Measurements from ENCODE around the gene CACNA1C.

The CACNA1C gene

DNA sequence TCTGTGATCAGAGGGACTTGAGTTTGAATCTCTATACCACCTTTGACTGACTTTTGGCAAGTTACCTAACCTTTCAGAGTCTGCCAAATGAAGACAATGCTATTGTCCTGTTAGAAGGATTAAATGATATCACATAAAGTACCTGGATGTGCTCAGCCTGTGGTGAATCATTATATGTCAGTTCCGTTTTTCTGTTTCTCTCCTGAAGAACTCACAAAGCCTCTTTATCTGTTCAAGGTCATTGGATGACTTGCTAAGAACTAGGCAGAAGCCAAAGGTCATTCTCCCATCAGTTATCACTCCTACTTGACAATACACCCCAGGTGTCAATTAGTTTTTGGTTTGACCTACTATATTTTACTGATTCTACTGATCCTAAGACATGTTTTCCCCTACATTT is 174.6 kb downstream of the CACNA1C start:
- in situ Hi-C loops (cut with MboI; ENCODE audit: low sequenced_read_pairs) = no loop called here

GRCh38 chr12:2228535-2228934 is 175.7 kb downstream of the CACNA1C start:
- in situ Hi-C loops (cut with MboI; ENCODE audit: low sequenced_read_pairs) = no loop called here

DNA sequence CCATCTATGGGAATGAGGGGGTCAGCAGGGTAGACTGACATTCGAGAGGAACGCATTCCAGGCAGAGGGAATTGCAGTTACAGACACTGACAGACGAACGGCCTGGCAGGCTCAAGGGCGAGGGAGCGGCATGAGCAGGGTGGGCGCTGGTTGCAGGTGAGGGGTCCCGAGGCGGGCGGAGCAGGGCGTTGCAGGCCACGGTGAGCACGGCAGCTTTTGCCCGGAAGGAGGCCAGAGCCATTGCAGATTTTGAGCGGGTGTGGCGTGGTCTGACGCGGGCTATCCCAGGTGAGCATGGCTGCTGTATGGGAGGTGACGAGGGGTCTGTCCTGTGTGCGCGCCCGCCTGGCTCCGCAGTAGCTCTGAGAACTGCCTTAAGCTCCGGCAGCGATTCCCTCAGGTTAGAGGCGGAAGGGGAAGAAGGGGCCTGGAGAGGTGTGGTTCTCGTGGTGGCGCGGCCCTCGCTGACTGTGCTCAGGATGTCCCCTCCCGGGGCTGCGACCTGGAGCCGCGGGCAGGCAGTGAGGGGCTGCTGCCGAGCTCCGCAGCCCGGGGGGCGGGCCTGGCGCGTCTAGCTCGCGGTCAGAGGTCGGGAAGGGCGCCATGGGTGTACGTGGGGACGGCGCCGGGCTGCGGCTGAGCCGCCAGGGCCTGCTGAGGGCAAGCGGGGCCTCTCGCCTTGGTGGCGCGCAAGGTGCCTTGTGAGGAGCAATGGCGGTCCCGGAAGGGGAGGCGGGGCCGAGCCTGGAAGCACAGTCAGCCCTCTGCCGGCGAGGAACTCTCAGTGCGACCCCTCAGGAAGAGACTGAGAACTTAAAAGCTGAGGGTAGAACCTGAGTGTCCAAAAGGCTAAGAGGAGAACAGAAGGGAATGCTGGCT is 177.1 kb downstream of the CACNA1C start:
- in situ Hi-C loops (cut with MboI; ENCODE audit: low sequenced_read_pairs) = no loop called here

DNA sequence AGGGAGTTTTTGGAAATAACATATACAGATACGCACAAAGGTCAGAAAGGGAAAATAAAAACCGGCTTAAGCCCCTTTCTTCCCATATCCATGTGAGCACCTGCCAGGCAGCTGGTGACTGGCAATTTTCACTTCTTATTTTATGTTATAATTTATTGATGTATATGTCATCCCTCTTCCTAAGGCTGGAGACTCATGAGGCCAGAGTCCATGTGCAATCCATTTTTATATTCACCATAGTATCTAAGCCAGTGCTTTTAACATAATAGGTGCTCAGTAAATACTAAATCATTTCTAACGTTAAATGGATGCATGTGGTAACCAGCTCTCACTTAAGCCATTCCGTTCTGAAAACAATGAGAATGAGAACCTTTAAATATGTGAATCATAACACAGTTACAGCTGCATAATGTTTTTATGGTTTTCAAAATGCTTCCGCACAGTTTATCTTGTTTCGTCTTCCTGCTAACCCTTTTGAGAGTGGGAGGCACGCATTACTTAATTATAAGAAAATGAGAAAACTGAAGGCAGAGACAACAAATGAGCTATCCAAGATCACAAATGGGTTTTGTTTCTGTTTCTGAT is 178.3 kb downstream of the CACNA1C start:
- in situ Hi-C loops (cut with MboI; ENCODE audit: low sequenced_read_pairs) = no loop called here

DNA sequence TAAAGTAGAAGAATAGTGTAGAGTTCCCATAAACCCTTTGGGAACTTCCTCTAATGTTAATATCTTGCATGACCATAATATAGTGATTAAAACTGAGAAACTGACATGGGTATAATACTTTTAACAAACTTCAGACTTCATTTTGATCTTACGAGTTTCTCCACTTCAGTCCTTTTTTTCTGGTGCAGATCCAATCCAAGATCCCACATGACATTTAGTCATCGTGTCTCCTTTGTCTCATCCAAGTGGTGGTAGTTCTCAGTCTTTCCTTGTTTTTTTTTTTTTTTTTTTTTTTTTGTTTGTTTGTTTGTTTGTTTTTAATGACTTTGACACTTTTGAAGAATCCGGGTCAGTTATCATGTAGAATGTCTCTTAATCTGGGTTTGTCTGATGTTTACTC is 179.2 kb downstream of the CACNA1C start:
- in situ Hi-C loops (cut with MboI; ENCODE audit: low sequenced_read_pairs) = no loop called here

- in situ Hi-C loops (cut with MboI; ENCODE audit: low sequenced_read_pairs) = no loop called here
These were observed 180.2 kb downstream of the CACNA1C start for GRCh38 chr12:2233034-2233433.

- in situ Hi-C loops (cut with MboI; ENCODE audit: low sequenced_read_pairs) = no loop called here
These were observed 181.3 kb downstream of the CACNA1C start for GRCh38 chr12:2234091-2234490.

GRCh38 chr12:2234646-2235350 is 182.0 kb downstream of the CACNA1C start:
- in situ Hi-C loops (cut with MboI; ENCODE audit: low sequenced_read_pairs) = no loop called here

GRCh38 chr12:2236506-2237294 is 183.9 kb downstream of the CACNA1C start:
- in situ Hi-C loops (cut with MboI; ENCODE audit: low sequenced_read_pairs) = no loop called here

DNA sequence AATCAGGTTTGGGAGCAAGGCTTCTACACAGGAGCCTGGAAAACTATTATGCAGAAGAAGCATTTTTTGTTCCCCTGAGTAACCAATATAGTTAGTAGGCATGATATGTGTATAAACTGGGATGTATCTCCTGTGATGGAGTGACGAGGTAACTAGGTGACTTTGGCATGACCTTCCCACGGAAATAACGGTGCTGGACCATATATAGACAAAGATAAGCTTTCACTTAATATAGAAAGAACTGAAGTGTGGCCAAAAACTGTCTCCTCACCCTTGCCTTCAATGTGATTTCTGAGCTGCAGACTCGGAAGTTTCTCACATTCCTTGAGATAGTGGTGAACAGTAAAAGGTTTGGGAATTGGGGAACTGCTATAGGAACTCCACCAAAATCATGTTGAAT is 185.3 kb downstream of the CACNA1C start:
- in situ Hi-C loops (cut with MboI; ENCODE audit: low sequenced_read_pairs) = no loop called here

- in situ Hi-C loops (cut with MboI; ENCODE audit: low sequenced_read_pairs) = no loop called here
These were observed 186.6 kb downstream of the CACNA1C start for GRCh38 chr12:2239381-2239871.

GRCh38 chr12:2240390-2240789 is 187.6 kb downstream of the CACNA1C start:
- in situ Hi-C loops (cut with MboI; ENCODE audit: low sequenced_read_pairs) = no loop called here

DNA sequence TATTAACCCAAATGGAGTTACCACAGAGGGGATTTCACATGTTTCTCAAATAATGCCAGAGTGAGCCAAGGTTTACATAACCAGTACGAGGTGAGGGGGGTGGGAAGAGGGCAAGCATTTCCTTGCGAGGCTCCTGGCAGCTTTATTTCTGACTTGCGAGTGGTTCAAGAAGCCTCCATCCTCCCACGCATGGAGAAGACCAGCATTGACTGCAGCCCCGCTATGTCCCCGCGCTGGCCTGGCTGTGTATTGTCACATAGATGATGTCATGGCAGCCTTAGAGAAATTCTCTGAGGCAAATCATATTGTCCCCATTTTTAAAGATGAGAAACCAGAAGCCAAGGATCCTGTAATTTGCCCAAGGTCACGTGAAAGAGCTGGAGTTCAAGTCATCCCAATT is 188.2 kb downstream of the CACNA1C start:
- in situ Hi-C loops (cut with MboI; ENCODE audit: low sequenced_read_pairs) = no loop called here

GRCh38 chr12:2242216-2242615 is 189.4 kb downstream of the CACNA1C start:
- in situ Hi-C loops (cut with MboI; ENCODE audit: low sequenced_read_pairs) = no loop called here

DNA sequence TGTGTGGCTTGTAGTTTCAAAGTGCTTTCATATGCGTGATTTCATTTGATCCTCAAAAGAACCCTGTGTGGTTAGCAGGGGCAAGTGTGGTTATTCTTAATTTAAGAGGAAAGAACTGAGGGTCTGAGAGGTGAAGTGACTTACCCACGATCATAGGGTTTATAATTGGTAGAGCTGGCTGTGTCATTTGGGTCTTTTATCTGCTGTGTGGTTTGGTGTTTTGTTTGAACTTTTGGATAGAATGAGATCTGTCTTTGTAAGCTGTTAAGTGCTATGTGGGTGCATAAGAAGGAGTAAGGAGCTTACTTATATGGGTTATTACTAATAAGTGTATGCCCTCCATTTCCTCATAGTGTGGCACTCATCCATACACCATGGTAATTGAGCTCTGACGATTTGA is 190.0 kb downstream of the CACNA1C start:
- in situ Hi-C loops (cut with MboI; ENCODE audit: low sequenced_read_pairs) = no loop called here

- in situ Hi-C loops (cut with MboI; ENCODE audit: low sequenced_read_pairs) = no loop called here
These were observed 190.5 kb downstream of the CACNA1C start for GRCh38 chr12:2243275-2243674.

GRCh38 chr12:2244013-2244861 is 191.4 kb downstream of the CACNA1C start:
- in situ Hi-C loops (cut with MboI; ENCODE audit: low sequenced_read_pairs) = no loop called here

DNA sequence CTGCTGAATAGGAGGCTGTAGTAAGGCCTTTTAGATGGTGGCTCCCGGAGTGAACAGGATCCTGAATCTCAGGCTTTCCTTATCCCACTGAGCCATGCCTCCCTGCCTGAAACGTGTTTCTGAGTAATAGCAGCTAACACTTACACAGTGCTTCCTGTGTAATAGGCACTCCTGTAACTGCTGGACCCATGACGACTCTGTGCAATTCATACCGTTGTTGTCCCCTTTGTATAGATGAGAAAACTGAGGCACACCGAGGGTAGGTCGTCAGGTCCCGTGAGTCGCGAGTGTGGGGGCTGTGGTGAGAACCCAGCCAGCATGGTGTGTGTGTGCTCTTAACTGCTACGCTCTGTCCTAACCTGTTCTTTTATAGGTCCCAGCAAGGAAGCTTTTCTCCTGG is 193.6 kb downstream of the CACNA1C start:
- in situ Hi-C loops (cut with MboI; ENCODE audit: low sequenced_read_pairs) = no loop called here

GRCh38 chr12:2247120-2247519 is 194.3 kb downstream of the CACNA1C start:
- in situ Hi-C loops (cut with MboI; ENCODE audit: low sequenced_read_pairs) = no loop called here

- in situ Hi-C loops (cut with MboI; ENCODE audit: low sequenced_read_pairs) = no loop called here
These were observed 194.8 kb downstream of the CACNA1C start for GRCh38 chr12:2247596-2247995.

Measured in hTERT RPE-1 (cell line).